Endothelial cell of umbilical vein (primary cell): ENCODE results near the gene HECW1. TPM values are rescaled to one million over a fixed set of nuclear protein-coding genes. Genes with fewer than 3 reads are reported as not detected.

Source experiments
- BruUV-seq: library from RNA; stranded (reverse); fragments of 400-500 nt; replicated peaks from 2 replicates; lab custom pipeline; 2021; lab: Mats Ljungman, UMichigan
- CTCF ChIA-PET: fragments of 300-600, 350-600 bp; sonication (Branson Sonifier 250); formaldehyde crosslinking; loops from one replicate; lab custom pipeline; 2021; ENCODE audit warnings: antibody characterized with exemption, inconsistent platforms; lab: Charles Lee
- POLR2A ChIA-PET: fragments of 300-600, 350-600 bp; sonication (Branson Sonifier 250); formaldehyde crosslinking; loops from one replicate; lab custom pipeline; 2021; ENCODE audit warnings: antibody characterized with exemption, inconsistent platforms; lab: Charles Lee
- DNase-seq: peaks from one replicate; pipeline ENCODE4 v3.0.0-alpha.2; 2011; ENCODE audit warnings: low read depth, low spot score
- FAIRE-seq: peaks from 2 replicates; lab custom pipeline; 2011; peaks lifted over from hg19 to GRCh38; lab: Jason Lieb, UNC
- H2AFZ ChIP-seq: 2 replicates; pipeline ENCODE4 v1.6.0; 2012; ENCODE audit warnings: low read depth, low read length, control low read depth, inconsistent platforms
- H3K27ac ChIP-seq: 2 replicates; pipeline ENCODE4 v1.5.1; 2011; ENCODE audit warnings: low read depth, mild to moderate bottlenecking, control low read depth, low read length, moderate library complexity; ENCODE audit not compliant: insufficient read depth
- H3K27me3 ChIP-seq, 2 experiments: 2 replicates each; pipeline versions ENCODE4 v1.6.0 to v1.6.1; 2011; ENCODE audit warnings: low read length in 2 of 2, mixed read lengths in 1 of 2; ENCODE audit not compliant: control insufficient read depth in 2 of 2, insufficient read depth in 2 of 2
- H3K36me3 ChIP-seq, 2 experiments: 2 replicates in 1 of 2; 3 replicates in 1 of 2; pipeline ENCODE4 v1.5.1; 2011; ENCODE audit warnings: low read length in 2 of 2, mild to moderate bottlenecking in 1 of 2, moderate library complexity in 1 of 2; ENCODE audit not compliant: control insufficient read depth in 2 of 2, insufficient read depth in 2 of 2; ENCODE audit errors: extremely low read depth in 1 of 2
- H3K4me1 ChIP-seq: 3 replicates; pipeline ENCODE4 v1.5.1; 2011; ENCODE audit warnings: mild to moderate bottlenecking, low read length; ENCODE audit not compliant: control insufficient read depth, insufficient read depth; ENCODE audit errors: extremely low read depth
- H3K4me2 ChIP-seq: 2 replicates; pipeline ENCODE4 v1.6.1; 2011; ENCODE audit warnings: low read length, control low read depth, mixed read lengths; ENCODE audit not compliant: insufficient read depth
- H3K4me3 ChIP-seq, 3 experiments: fragments of 200-600 bp in 1 of 3; sonication (generic), shearing (Covaris generic) in 1 of 3; replicated peaks in 1 of 3; 2 replicates each; pipeline ENCODE4 v1.5.1; 2011 to 2016; ENCODE audit warnings: control low read depth in 3 of 3, low read length in 3 of 3, mild to moderate bottlenecking in 2 of 3, inconsistent platforms in 1 of 3, low read depth in 1 of 3, moderate library complexity in 1 of 3; ENCODE audit not compliant: insufficient read depth in 1 of 3
- H3K79me2 ChIP-seq: 2 replicates; pipeline ENCODE4 v1.6.0; 2012; ENCODE audit warnings: low read length, inconsistent platforms; ENCODE audit not compliant: control insufficient read depth, insufficient read depth
- H3K9ac ChIP-seq: replicated peaks from 2 replicates; pipeline ENCODE3; 2011; ENCODE audit warnings: low read length, control low read depth; ENCODE audit not compliant: insufficient read depth; ENCODE audit errors: extremely low read depth
- H3K9me1 ChIP-seq: replicated peaks from 3 replicates; pipeline ENCODE4 v1.6.0; 2011; ENCODE audit warnings: mild to moderate bottlenecking, low read length; ENCODE audit not compliant: control insufficient read depth, insufficient read depth; ENCODE audit errors: extremely low read depth
- H3K9me3 ChIP-seq: replicated peaks from 2 replicates; pipeline ENCODE4 v1.5.1; 2012; ENCODE audit warnings: low read length, inconsistent platforms; ENCODE audit not compliant: control insufficient read depth, insufficient read depth
- H4K20me1 ChIP-seq: replicated peaks from 2 replicates; pipeline ENCODE3; 2011; ENCODE audit warnings: mild to moderate bottlenecking, low read length; ENCODE audit not compliant: control insufficient read depth, insufficient read depth; ENCODE audit errors: extremely low read depth
- EZH2 ChIP-seq: IDR thresholded peaks from 2 replicates; pipeline ENCODE4 v1.6.1; 2012; ENCODE audit warnings: borderline replicate concordance, low read depth, mild to moderate bottlenecking, moderate library complexity, low read length, inconsistent platforms; ENCODE audit not compliant: severe bottlenecking
- FOS ChIP-seq: IDR thresholded peaks from 2 replicates; pipeline ENCODE4 v1.6.1; 2011; ENCODE audit warnings: mild to moderate bottlenecking, low read length, moderate library complexity, borderline replicate concordance; ENCODE audit not compliant: insufficient read depth
- GATA2 ChIP-seq: IDR thresholded peaks from 2 replicates; pipeline ENCODE4 v1.7.0; 2011; ENCODE audit warnings: low read depth, mild to moderate bottlenecking, moderate library complexity, mixed read lengths, low read length; ENCODE audit not compliant: insufficient read length, insufficient read depth
- JUN ChIP-seq: IDR thresholded peaks from 2 replicates; pipeline ENCODE4 v1.6.1; 2011; ENCODE audit warnings: borderline replicate concordance, low read depth; ENCODE audit not compliant: insufficient read length, insufficient read depth
- MYC ChIP-seq: IDR thresholded peaks from one replicate; pipeline ENCODE4 v1.6.1; 2011; ENCODE audit warnings: mild to moderate bottlenecking, low read depth, low read length
- POLR2A ChIP-seq: IDR thresholded peaks from 2 replicates; pipeline ENCODE4 v1.6.1; 2012; ENCODE audit warnings: low read depth, mild to moderate bottlenecking, control low read depth, low read length
- POLR2AphosphoS5 ChIP-seq: IDR thresholded peaks from 2 replicates; pipeline ENCODE4 v1.6.1; 2012; ENCODE audit warnings: low read depth, mild to moderate bottlenecking, control low read depth, low read length, moderate library complexity; ENCODE audit not compliant: insufficient read depth
- dilution Hi-C: fragments of 300-500 bp; cut with MboI; formaldehyde crosslinking; loops from one replicate; pipeline ENCODE4 v1.15.0; 2019; ENCODE audit warnings: low sequenced_read_pairs; ENCODE audit not compliant: extremely low pct_ligation_motif_present
- intact Hi-C: fragments of 100-400 bp; cut with micrococcal nuclease; formaldehyde crosslinking; loops from one replicate; pipeline ENCODE4 v1.10.0; 2022
- polyA plus RNA-seq, 4 experiments: library from polyadenylated mRNA; depleted of rRNA in 3 of 4; stranded (reverse) in 3 of 4; unstranded in 1 of 4; fragments of >200 nt; gene quantifications; 2 replicates each; pipeline versions ENCODE4 v1.2.1 to v1.2.3, GENCODE V29; 2011 to 2012; ENCODE audit warnings: missing spikeins in 1 of 4
- total RNA-seq: library from RNA; stranded (reverse); gene quantifications from 2 replicates; pipeline ENCODE4 v1.2.3, GENCODE V29; 2021
- TF ChIP-seq, protein P1 (sequence below): IDR thresholded peaks from 2 replicates; pipeline ENCODE4 v1.6.1; 2011; ENCODE audit not compliant: insufficient read depth, insufficient read length
- TF ChIP-seq, protein P2 (sequence below), 2 donors: IDR thresholded peaks; 1 replicate in 1 of 2; 2 replicates in 1 of 2; pipeline ENCODE4 v1.5.1; 2011; ENCODE audit warnings: low read length in 2 of 2, mild to moderate bottlenecking in 2 of 2, moderate library complexity in 2 of 2, control low read depth in 1 of 2, inconsistent platforms in 1 of 2, low read depth in 1 of 2; ENCODE audit not compliant: insufficient read depth in 1 of 2; ENCODE audit errors: extremely low read depth in 1 of 2

Gene HECW1
- total and polyA plus RNA-seq, 2 donors (not counting 3 experiments of a cell fraction or from before 2014, with no cell fraction given) = not detected

DNA sequence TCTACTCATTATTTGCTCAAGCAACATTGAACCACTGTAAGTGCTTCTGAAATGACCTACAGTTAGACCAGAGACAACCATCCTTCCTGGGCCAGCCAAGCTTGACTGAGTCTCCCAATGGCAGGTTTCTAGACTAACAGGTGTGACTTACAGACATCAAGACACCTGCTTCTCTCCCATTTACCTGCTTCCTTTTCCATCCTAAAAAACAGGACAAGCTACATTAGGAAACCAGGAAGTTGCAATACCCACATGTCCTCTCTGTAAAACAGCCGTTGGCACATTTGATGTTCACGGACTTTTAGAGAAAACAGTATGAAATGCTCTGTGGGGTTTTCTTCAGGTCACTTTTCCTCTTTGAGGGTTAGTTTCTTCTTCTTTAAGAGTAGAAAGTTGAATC is 4.0 kb downstream of the HECW1 start:
- no peak overlapping the region for H3K9ac ChIP-seq
- intact Hi-C loops (no loop called here), dilution Hi-C loops (no loop called here)
- H3K9me1 ChIP-seq = no peaks in the 10 kb centered on the region
- H3K4me2 ChIP-seq = no peak overlapping the region
- no peaks in the 10 kb centered on the region for H3K79me2 ChIP-seq
- no peaks in the 10 kb centered on the region for H4K20me1 ChIP-seq
- peaks cover 42 to 54% of the 10 kb centered on the region in 2 experiments for H3K27me3 ChIP-seq
- FAIRE-seq = no peak
- H3K4me3 ChIP-seq = no peak overlapping the region
- TF ChIP-seq GATA2 = no peak
- TF ChIP-seq POLR2A = no peak
- TF ChIP-seq FOS = no peak
- no peak for TF ChIP-seq POLR2AphosphoS5
- TF ChIP-seq JUN = no peak
- TF ChIP-seq EZH2 = no peak
- no TSS peak for BruUV-seq
- DNase-seq = no peak
- no peak overlapping the region for H2AFZ ChIP-seq
- no peaks in the 10 kb centered on the region for H3K4me1 ChIP-seq
- POLR2A ChIA-PET = no interaction called here
- CTCF ChIA-PET = interaction anchor here (1.6 kb wide), 1 partner anchor 8 kb away, joined by 7 read pairs; no protein-coding TSS in a partner anchor
- H3K9me3 ChIP-seq = no peaks in the 10 kb centered on the region
- H3K27ac ChIP-seq = no peak overlapping the region
- no peaks in the 10 kb centered on the region for H3K36me3 ChIP-seq

DNA sequence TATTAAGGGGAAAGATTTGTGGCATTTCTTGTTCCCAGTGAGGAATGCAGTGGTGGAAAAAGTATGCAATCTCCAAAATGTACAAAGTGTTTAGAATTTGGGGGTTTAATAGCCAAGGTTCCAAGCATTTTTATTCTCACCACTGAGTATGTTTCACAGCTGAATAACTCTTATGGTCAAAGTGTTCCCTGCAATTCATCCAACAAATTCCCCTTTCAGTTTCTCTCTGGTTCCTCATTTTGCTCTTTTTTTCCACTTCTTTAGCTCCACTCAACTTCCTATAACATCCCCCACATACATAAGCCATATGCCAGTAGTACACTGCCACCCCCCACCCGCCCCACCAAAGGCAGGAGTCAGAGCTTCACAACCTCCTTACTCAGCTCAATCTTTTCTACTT is 4.6 kb downstream of the HECW1 start:
- dilution Hi-C loops = no loop called here
- no peak overlapping the region for H3K4me2 ChIP-seq
- BruUV-seq = no TSS peak
- H3K4me1 ChIP-seq = no peaks in the 10 kb centered on the region
- no peaks in the 10 kb centered on the region for H3K79me2 ChIP-seq
- no peaks in the 10 kb centered on the region for H3K9me1 ChIP-seq
- no peaks in the 10 kb centered on the region for H3K36me3 ChIP-seq
- FAIRE-seq (no peak), DNase-seq (no peak)
- TF ChIP-seq JUN (no peak), EZH2 (no peak), MYC (no peak), FOS (no peak), POLR2AphosphoS5 (no peak), GATA2 (no peak), POLR2A (no peak)
- TF ChIP-seq, protein P1, sequence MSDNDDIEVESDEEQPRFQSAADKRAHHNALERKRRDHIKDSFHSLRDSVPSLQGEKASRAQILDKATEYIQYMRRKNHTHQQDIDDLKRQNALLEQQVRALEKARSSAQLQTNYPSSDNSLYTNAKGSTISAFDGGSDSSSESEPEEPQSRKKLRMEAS = no peak
- TF ChIP-seq, protein P2, sequence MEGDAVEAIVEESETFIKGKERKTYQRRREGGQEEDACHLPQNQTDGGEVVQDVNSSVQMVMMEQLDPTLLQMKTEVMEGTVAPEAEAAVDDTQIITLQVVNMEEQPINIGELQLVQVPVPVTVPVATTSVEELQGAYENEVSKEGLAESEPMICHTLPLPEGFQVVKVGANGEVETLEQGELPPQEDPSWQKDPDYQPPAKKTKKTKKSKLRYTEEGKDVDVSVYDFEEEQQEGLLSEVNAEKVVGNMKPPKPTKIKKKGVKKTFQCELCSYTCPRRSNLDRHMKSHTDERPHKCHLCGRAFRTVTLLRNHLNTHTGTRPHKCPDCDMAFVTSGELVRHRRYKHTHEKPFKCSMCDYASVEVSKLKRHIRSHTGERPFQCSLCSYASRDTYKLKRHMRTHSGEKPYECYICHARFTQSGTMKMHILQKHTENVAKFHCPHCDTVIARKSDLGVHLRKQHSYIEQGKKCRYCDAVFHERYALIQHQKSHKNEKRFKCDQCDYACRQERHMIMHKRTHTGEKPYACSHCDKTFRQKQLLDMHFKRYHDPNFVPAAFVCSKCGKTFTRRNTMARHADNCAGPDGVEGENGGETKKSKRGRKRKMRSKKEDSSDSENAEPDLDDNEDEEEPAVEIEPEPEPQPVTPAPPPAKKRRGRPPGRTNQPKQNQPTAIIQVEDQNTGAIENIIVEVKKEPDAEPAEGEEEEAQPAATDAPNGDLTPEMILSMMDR (IDR thresholded peaks at IDR 0.05; ENCODE audit: extremely low read depth in 1 of 2, insufficient read depth in 1 of 2, low read depth in 1 of 2, low read length in 2 of 2) = no peak
- ChIA-PET CTCF (interaction anchor here (1.6 kb wide), 1 partner anchor 9 kb away, joined by 7 read pairs; no protein-coding TSS in a partner anchor), POLR2A (no interaction called here)
- intact Hi-C loops = no loop called here
- no peaks in the 10 kb centered on the region for H3K9me3 ChIP-seq
- no peak overlapping the region for H2AFZ ChIP-seq
- peaks cover 38 to 48% of the 10 kb centered on the region in 2 experiments for H3K27me3 ChIP-seq
- H4K20me1 ChIP-seq = no peaks in the 10 kb centered on the region
- H3K4me3 ChIP-seq = no peak overlapping the region
- no peak overlapping the region for H3K9ac ChIP-seq
- H3K27ac ChIP-seq = no peak overlapping the region
